Measurements from ENCODE around the gene KDELR3. TPM values are rescaled to one million over a fixed set of nuclear protein-coding genes. Genes with fewer than 3 reads are reported as not detected.

The KDELR3 gene
- total RNA-seq, 2 experiments from 2014 or later: not detected

DNA sequence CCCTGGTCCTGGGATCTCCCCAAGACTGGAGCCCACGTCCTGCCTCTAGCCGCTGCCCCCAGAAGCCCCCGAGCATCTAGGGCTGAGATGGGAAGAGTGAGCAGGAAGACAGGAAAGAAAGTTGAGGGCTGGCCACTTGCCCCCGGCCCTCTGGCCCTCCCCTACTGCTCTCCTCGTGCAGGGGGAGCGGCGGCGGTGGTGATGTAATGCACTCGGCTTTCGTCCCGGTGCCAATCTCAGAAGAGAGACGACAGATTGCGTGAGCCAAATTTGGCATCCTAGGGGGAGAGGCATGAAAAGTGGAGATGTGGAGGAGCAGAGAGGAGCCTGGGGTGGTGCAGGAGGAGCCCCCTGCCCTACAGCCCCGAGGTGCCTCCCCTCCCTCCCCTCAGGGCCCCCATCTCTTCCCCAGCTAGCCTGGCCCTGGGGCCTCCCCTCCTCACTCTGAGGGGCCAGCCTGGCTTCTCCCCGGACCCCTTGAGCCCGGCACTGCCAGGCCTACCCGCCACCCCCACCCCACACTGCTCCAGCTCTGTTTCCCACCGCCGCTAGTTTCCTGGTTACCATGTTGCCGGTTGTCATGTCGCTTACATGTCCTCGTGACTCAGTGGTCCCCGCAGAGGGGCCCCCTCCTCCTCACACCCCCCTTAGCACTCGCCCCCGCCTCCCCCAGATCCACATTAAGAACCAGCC lies 15.4 kb upstream of the KDELR3 start:
- no peaks in the 10 kb centered on the region for H3K4me1 ChIP-seq (ENCODE audit: insufficient read depth, low read length, poor library complexity, severe bottlenecking)
- intact Hi-C loops (cut with micrococcal nuclease; ENCODE audit: unreplicated experiment): no loop called here
- H3K4me3 ChIP-seq (ENCODE audit: low read depth, low read length, poor library complexity, severe bottlenecking): no peak overlapping the region
- no peaks in the 10 kb centered on the region for H3K9me3 ChIP-seq (ENCODE audit: low read length)
- no peaks in the 10 kb centered on the region for H3K9me2 ChIP-seq (ENCODE audit: insufficient read depth, low read length)
- no peak overlapping the region for H2AFZ ChIP-seq (ENCODE audit: low read length)
- no peaks in the 10 kb centered on the region for H3K79me2 ChIP-seq (ENCODE audit: insufficient read depth, low read depth, low read length)
- DNase-seq (ENCODE audit: low spot score): no peak
- ChIA-PET POLR2A (no interaction called here), CTCF (ENCODE audit: unreplicated experiment) (no interaction called here)
- TF ChIP-seq CTCF (conservative IDR thresholded peaks at IDR 0.05; ENCODE audit: low read length): no peak
- no peak for TF ChIP-seq EZH2phosphoT487 (IDR thresholded peaks at IDR 0.05; ENCODE audit: borderline replicate concordance, low read depth, low read length)
- H4K20me1 ChIP-seq (ENCODE audit: insufficient read depth, low read length): no peaks in the 10 kb centered on the region
- no TSS peak for BruUV-seq (replicated peaks)
- H3K27ac ChIP-seq (ENCODE audit: low read depth, low read length, poor library complexity, severe bottlenecking): no peak overlapping the region
- no peaks in the 10 kb centered on the region for H3K36me3 ChIP-seq (ENCODE audit: insufficient read depth, low read length)
- no peak overlapping the region for H3K4me2 ChIP-seq (ENCODE audit: low read length)

GRCh38 chr22:38453066-38453672 lies 14.7 kb upstream of the KDELR3 start:
- no peak for DNase-seq (ENCODE audit: low spot score)
- Histone ChIP-seq H3K4me2 (ENCODE audit: low read length) (no peak overlapping the region), H4K20me1 (ENCODE audit: insufficient read depth, low read length) (no peaks in the 10 kb centered on the region), H3K9me2 (ENCODE audit: insufficient read depth, low read length) (no peaks in the 10 kb centered on the region), H3K36me3 (ENCODE audit: insufficient read depth, low read length) (no peaks in the 10 kb centered on the region), H3K9me3 (ENCODE audit: low read length) (no peaks in the 10 kb centered on the region), H3K4me3 (ENCODE audit: low read depth, low read length, poor library complexity, severe bottlenecking) (no peak overlapping the region), H3K79me2 (ENCODE audit: insufficient read depth, low read depth, low read length) (no peaks in the 10 kb centered on the region), H3K27ac (ENCODE audit: low read depth, low read length, poor library complexity, severe bottlenecking) (no peak overlapping the region), H2AFZ (ENCODE audit: low read length) (no peak overlapping the region), H3K4me1 (ENCODE audit: insufficient read depth, low read length, poor library complexity, severe bottlenecking) (no peaks in the 10 kb centered on the region)
- ChIA-PET CTCF (ENCODE audit: unreplicated experiment) (no interaction called here), POLR2A (interaction anchor here (0.5 to 0.6 kb wide), 2 partner anchors 47 to 269 kb away, joined by 3 to 4 read pairs; no protein-coding TSS in a partner anchor)
- BruUV-seq (replicated peaks): no TSS peak
- no peak for TF ChIP-seq CTCF (conservative IDR thresholded peaks at IDR 0.05; ENCODE audit: low read length)
- TF ChIP-seq EZH2phosphoT487 (IDR thresholded peaks at IDR 0.05; ENCODE audit: borderline replicate concordance, low read depth, low read length): no peak
- intact Hi-C loops (cut with micrococcal nuclease; ENCODE audit: unreplicated experiment): no loop called here

DNA sequence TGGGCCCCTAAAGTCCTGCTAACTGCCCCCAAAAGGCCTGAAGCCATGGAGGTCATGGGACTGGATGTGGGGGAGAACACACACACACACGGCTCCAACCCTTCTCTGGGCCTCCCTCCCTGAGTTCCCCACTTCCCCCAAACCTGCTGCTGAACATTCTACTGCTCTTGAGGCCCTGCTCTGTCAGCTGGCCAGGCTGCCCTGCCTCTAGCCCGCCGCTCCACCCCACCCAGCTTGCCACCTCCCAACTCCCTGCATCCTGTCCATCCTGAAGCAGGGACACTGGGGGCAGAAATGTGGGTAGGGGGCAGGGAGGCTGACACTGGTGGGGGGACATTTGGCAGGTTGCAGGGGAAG lies 13.9 kb upstream of the KDELR3 start:
- H4K20me1 ChIP-seq (ENCODE audit: insufficient read depth, low read length): no peaks in the 10 kb centered on the region
- ChIA-PET POLR2A (no interaction called here), CTCF (ENCODE audit: unreplicated experiment) (no interaction called here)
- no peak for DNase-seq (ENCODE audit: low spot score)
- no TSS peak for BruUV-seq (replicated peaks)
- intact Hi-C loops (cut with micrococcal nuclease; ENCODE audit: unreplicated experiment): no loop called here
- no peak overlapping the region for H3K4me3 ChIP-seq (ENCODE audit: low read depth, low read length, poor library complexity, severe bottlenecking)
- H3K4me1 ChIP-seq (ENCODE audit: insufficient read depth, low read length, poor library complexity, severe bottlenecking): no peaks in the 10 kb centered on the region
- H3K79me2 ChIP-seq (ENCODE audit: insufficient read depth, low read depth, low read length): no peaks in the 10 kb centered on the region
- no peak overlapping the region for H3K27ac ChIP-seq (ENCODE audit: low read depth, low read length, poor library complexity, severe bottlenecking)
- no peaks in the 10 kb centered on the region for H3K9me3 ChIP-seq (ENCODE audit: low read length)
- H3K4me2 ChIP-seq (ENCODE audit: low read length): no peak overlapping the region
- 0 out of 2 replicates have a peak, but pooled peaks have one; percentile 3 for TF ChIP-seq EZH2phosphoT487 (IDR thresholded peaks at IDR 0.05; ENCODE audit: borderline replicate concordance, low read depth, low read length)
- TF ChIP-seq CTCF (conservative IDR thresholded peaks at IDR 0.05; ENCODE audit: low read length): no peak
- H3K9me2 ChIP-seq (ENCODE audit: insufficient read depth, low read length): no peaks in the 10 kb centered on the region
- H2AFZ ChIP-seq (ENCODE audit: low read length): no peak overlapping the region
- H3K36me3 ChIP-seq (ENCODE audit: insufficient read depth, low read length): no peaks in the 10 kb centered on the region

All from OCI-LY7 (cell line).